GM12891 (cell line): ENCODE measurements around the gene EWSR1.

Source experiments
- PAX5 ChIP-seq: IDR thresholded peaks from 2 replicates; pipeline ENCODE4 v1.6.1; 2011; ENCODE audit warnings: low read length, moderate library complexity, mild to moderate bottlenecking; ENCODE audit not compliant: insufficient read depth, severe bottlenecking
- POLR2A ChIP-seq: IDR thresholded peaks from 2 replicates; pipeline ENCODE4 v1.6.1; 2011; ENCODE audit warnings: low read depth, low read length, control low read depth
- POLR2AphosphoS5 ChIP-seq: IDR thresholded peaks from 2 replicates; pipeline ENCODE4 v1.6.1; 2011; ENCODE audit warnings: low read depth, low read length, control low read depth
- POU2F2 ChIP-seq: IDR thresholded peaks from 2 replicates; pipeline ENCODE4 v1.6.1; 2011; ENCODE audit warnings: low read depth, mild to moderate bottlenecking, control low read depth, low read length, moderate library complexity
- SPI1 ChIP-seq: IDR thresholded peaks from 2 replicates; pipeline ENCODE4 v1.6.1; 2011; ENCODE audit warnings: low read depth, low read length, control low read depth

DNA sequence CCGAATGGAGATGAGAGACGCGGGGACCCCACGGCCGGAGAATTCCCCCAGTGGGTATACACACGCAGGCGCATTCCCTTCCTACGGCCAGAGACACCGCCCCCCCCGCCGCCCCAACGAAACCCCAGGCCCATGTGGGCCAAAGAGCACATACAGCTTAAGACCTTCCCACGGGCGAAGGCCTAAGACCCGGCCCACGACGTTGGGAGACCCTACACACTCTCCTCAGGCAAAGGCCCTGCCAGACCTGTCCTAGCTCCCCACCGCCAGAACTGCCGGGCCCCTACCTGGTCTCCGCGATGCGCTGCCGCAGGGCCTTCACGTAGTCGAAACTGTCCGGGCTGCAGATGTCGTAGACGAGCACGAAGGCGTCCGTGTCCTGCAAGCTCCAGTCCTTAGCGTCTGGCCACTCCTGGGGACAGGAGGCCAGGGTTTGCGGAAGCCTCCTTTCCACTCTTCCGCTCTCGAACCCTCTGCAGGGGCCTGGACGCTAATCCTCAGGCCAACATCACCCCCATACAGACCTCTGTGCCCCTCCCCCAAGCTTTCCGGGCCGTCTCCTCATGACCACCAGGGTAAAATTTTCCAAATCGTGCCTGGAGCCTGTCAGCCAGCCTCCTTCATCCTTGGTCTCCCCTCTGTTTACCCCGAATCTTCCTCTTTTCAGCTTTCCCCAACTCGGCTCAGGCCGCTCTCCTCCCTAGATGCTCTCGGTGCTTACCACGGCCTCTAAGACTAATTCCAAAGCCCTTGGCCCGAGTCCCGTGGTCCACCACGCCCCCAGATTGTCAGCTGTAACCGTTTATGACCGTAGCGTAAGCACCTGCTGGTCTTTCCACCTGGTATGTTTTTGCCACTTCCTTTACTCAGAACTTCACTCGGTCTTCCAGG, 45.8 kb downstream of the EWSR1 start:
- no peak for TF ChIP-seq POLR2AphosphoS5
- no peak for TF ChIP-seq POLR2A
- no peak for TF ChIP-seq POU2F2
- TF ChIP-seq SPI1 = no peak
- no peak for TF ChIP-seq PAX5
